Natural killer cell treated with Interleukin-12 subunit alpha and Interleukin-12 subunit beta and Interleukin-15 and Interleukin-18, amount 100 ng/mL, for 72 hours (primary cell): ENCODE measurements around the gene CSF1. TPM values are rescaled to one million over a fixed set of nuclear protein-coding genes. Genes with fewer than 3 reads are reported as not detected.
"Not testable (repeated sequence)": the region's sequence is repeated elsewhere in the genome, so short reads cannot be mapped to it uniquely, and the experiment has no call there.

Experiments used
- ATAC-seq, 2 donors: fragments of 150-1000 bp; cut with Tn5 transposase in 1 of 2; sonication (Bioruptor Pico), chemical (Tn5 transposase) in 1 of 2; 2 replicates each; pipeline ENCODE4 v1.10.0; 2021
- DNase-seq: peaks from one replicate; pipeline ENCODE4 v3.0.0; 2022; ENCODE audit warnings: low spot score
- H3K27ac Mint-ChIP-seq, 2 donors: 1 replicate in 1 of 2; 2 replicates in 1 of 2; pipeline ENCODE4 v1.8.0; 2022; ENCODE audit warnings: mixed read lengths in 2 of 2, mild to moderate bottlenecking in 1 of 2, moderate library complexity in 1 of 2
- H3K27me3 Mint-ChIP-seq, 2 donors: 1 replicate in 1 of 2; 2 replicates in 1 of 2; pipeline ENCODE4 v1.8.0; 2022; ENCODE audit warnings: mixed read lengths in 2 of 2
- H3K36me3 Mint-ChIP-seq: one replicate; pipeline ENCODE4 v1.8.0; 2022; ENCODE audit warnings: mixed read lengths
- H3K4me1 Mint-ChIP-seq, 2 donors: 1 replicate in 1 of 2; 2 replicates in 1 of 2; pipeline ENCODE4 v1.8.0; 2022; ENCODE audit warnings: low read depth in 2 of 2, mixed read lengths in 2 of 2, mild to moderate bottlenecking in 1 of 2
- H3K4me3 Mint-ChIP-seq: one replicate; pipeline ENCODE4 v1.8.0; 2022; ENCODE audit warnings: mixed read lengths
- H3K9me3 Mint-ChIP-seq: 2 replicates; pipeline ENCODE4 v1.8.0; 2022; ENCODE audit warnings: mixed read lengths
- total RNA-seq, 2 donors: library from RNA; stranded (reverse); gene quantifications; one replicate each; pipeline ENCODE4 v1.2.3, GENCODE V29; 2022

Gene CSF1
- total RNA-seq, 2 donors from 2014 or later, result 5.6 to 24.1 TPM

DNA sequence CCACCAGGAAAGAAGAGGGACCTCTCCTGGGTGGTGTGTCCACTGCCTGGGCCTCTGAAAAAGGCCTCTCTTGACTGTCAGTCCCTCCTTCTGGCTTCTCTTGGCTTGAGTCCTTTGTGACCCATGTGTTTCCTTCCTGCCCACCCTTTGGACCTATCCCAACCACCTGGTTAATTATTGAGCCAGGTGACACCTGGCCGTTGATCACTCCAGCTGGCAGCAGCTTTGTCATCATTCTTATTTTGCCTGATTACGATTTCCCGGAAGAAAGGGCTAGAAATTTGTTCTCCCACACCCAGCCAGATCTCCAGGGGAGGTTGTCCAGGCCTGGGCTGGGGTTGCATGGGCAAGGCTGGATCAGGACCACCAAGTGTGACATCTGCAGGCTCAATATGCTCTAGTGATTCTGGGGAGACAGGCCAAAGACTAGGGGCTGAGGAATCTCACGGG lies 24.8 kb downstream of the CSF1 start:
- ATAC-seq (no peak), DNase-seq (no peak)
- H3K9me3 Mint-ChIP-seq, result peaks cover 4% of the 10 kb centered on the region
- H3K27me3 Mint-ChIP-seq, result peaks cover 8 to 19% of the 10 kb centered on the region in 2 donors
- H3K4me3 Mint-ChIP-seq, result no peak overlapping the region
- peaks cover 11 to 15% of the 10 kb centered on the region in 2 donors for H3K4me1 Mint-ChIP-seq
- peaks cover 21% of the 10 kb centered on the region for H3K36me3 Mint-ChIP-seq
- H3K27ac Mint-ChIP-seq, result no peak overlapping the region

DNA sequence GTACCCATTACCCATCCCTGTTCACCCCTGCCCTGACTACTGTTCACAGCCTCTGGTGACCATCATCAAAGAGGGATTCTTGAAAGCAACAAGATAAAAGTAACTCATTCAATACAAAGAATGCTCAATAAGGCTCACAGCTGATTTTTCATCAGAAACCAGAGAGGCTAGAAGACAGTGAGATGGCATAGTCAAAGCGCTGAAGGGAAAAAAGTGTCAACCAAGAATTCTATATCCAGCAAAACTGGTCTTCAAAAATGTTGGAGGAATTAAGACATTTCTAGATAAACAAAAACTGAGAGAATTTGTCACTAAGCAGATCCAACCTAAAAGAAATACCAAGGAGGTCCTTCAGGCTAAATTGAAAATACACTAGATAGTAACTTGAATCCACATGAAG lies 27.1 kb downstream of the CSF1 start:
- DNase-seq (no peak), ATAC-seq (no peak)
- Mint-ChIP-seq H3K4me3 (no peak overlapping the region), H3K4me1 (peaks cover 11 to 15% of the 10 kb centered on the region in 2 donors), H3K27me3 (peaks cover 8 to 21% of the 10 kb centered on the region in 2 donors), H3K36me3 (peaks cover 21% of the 10 kb centered on the region), H3K27ac (no peak overlapping the region), H3K9me3 (peaks cover 4% of the 10 kb centered on the region)

DNA sequence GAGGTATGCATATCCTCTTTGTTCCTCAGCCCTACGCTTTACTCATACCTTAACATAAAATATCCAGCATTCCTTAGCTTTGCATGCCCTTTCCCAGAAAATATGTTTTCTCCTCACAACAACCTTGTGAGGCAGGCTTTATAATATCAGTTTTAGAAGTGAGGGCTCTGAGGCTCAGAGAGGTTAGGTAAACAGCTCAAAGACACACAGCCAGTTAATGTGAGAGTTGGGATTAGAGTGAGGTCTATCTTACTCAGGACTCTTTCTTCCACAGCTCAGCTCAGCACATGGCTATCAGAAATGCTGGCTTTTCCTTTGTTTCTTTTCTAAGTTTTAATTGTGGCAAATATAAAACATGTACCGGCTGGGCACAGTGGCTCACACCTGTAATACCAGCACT lies 27.9 kb downstream of the CSF1 start:
- peaks cover 21% of the 10 kb centered on the region for H3K36me3 Mint-ChIP-seq
- peaks cover 4% of the 10 kb centered on the region for H3K9me3 Mint-ChIP-seq
- peaks cover 8 to 24% of the 10 kb centered on the region in 2 donors for H3K27me3 Mint-ChIP-seq
- DNase-seq (no peak), ATAC-seq (no peak)
- H3K27ac Mint-ChIP-seq, result no peak overlapping the region
- H3K4me3 Mint-ChIP-seq, result no peak overlapping the region
- H3K4me1 Mint-ChIP-seq, result peaks cover 6 to 14% of the 10 kb centered on the region in 2 donors

DNA sequence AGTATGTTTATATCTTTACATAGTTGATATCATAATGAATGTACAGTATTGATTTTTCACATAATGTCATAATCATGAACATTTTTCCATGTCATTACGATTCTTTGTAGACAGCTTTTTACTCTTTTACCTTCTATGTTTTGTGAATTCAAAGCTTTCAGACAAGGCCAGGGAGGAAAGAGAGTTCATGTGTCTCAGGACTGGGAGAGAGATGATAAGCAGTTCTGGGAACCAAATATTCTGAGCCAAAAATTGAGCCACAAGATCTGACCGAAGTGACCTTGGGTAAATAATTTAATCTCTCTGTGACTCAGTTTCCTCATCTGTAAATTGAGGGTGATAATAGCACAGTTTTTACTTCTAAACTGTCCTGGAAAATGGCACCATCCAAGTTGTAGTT lies 31.8 kb downstream of the CSF1 start:
- ATAC-seq (no peak), DNase-seq (no peak)
- H3K27me3 Mint-ChIP-seq, result peaks cover 8 to 23% of the 10 kb centered on the region in 2 donors
- peaks cover 7 to 11% of the 10 kb centered on the region in 2 donors for H3K4me1 Mint-ChIP-seq
- peaks cover 12% of the 10 kb centered on the region for H3K36me3 Mint-ChIP-seq
- H3K4me3 Mint-ChIP-seq, result no peak overlapping the region
- no peaks in the 10 kb centered on the region for H3K9me3 Mint-ChIP-seq
- no peak overlapping the region for H3K27ac Mint-ChIP-seq

DNA sequence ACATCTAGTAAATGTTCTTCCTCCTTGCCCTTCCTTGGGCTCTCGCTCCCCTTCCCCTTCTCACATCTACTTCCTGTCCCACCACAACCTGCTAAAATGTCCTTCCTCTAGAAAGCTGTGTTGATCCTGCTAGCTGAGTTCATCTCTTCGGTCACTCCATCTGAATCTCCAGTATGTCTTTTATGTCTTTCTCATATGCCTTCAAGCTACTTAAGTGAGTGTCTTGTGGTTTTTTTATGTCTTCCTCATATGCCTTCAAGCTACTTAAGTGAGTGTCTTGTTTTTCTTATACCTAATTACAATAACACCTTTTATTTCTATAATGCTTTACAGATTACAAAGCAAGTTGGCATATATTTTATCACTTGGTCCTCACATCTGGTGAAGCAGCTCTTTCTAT lies 33.9 kb downstream of the CSF1 start:
- Mint-ChIP-seq H3K4me3 (no peak overlapping the region), H3K27ac (no peak overlapping the region), H3K36me3 (peaks cover 2% of the 10 kb centered on the region), H3K4me1 (peaks cover 7 to 11% of the 10 kb centered on the region in 2 donors), H3K27me3 (peaks cover 8 to 22% of the 10 kb centered on the region in 2 donors), H3K9me3 (no peaks in the 10 kb centered on the region)
- ATAC-seq, result no peak
- DNase-seq, result no peak

DNA sequence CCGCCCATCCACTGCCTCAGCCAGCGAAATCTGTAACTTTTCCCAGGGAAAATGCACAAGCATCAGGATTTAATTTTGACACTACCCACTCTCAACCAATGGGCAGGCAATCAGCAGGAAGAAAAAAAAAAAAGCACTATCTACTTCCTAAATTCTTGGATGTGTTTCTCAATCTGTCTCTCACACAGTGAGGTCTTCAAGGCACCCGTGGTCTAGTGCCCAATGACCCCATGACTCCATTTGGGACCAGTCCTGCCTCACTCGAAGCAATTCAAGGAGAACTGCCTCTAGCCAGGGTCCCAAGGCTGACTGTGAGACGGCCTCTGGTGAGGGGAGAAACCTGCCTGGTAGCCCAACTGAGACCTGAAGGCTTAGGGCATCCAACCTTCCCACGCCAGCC lies 35.9 kb downstream of the CSF1 start:
- H3K9me3 Mint-ChIP-seq, result no peaks in the 10 kb centered on the region
- ATAC-seq (no peak), DNase-seq (no peak)
- no peak overlapping the region for H3K4me3 Mint-ChIP-seq
- H3K27ac Mint-ChIP-seq, result no peak overlapping the region
- no peaks in the 10 kb centered on the region for H3K36me3 Mint-ChIP-seq
- peaks cover 7 to 11% of the 10 kb centered on the region in 2 donors for H3K4me1 Mint-ChIP-seq
- peaks cover 8 to 22% of the 10 kb centered on the region in 2 donors for H3K27me3 Mint-ChIP-seq

DNA sequence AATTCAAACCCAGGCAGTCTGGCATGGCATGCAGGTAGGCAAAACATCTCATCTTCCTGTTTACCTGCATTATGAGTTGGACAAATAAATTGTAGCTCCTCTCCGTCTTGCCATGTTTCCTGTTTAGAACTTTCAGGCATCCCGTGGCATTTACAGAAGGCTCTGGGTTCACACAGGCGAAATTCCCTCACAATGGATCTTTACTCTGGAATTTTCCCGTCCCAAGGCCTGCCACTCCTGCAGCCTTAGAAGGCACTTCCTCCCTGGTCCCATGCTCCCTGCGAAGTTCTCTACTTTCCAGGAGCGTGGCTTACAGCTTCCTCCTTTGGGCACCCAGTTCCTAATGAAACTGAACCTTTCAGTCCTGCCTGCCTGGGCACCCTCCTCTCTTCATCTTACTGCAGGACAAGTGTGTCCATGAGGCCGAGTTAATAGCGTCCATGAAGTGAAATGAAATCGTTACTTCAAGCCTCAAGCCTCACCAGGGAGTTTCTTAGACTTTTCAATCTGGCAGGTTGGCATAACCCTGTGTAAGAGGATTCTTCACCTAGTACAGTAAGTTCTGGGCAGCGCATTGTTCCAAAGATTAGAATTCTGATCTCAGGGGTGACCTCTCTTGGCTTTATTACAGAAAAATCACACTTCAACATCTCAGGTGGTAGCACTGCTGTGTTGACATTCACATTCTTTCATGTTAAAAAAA lies 37.1 kb downstream of the CSF1 start:
- Mint-ChIP-seq H3K4me1 (peaks cover 7 to 11% of the 10 kb centered on the region in 2 donors), H3K27me3 (peaks cover 8 to 20% of the 10 kb centered on the region in 2 donors), H3K9me3 (no peaks in the 10 kb centered on the region), H3K36me3 (no peaks in the 10 kb centered on the region), H3K4me3 (no peak overlapping the region), H3K27ac (no peak overlapping the region)
- DNase-seq, result no peak
- no peak for ATAC-seq

DNA sequence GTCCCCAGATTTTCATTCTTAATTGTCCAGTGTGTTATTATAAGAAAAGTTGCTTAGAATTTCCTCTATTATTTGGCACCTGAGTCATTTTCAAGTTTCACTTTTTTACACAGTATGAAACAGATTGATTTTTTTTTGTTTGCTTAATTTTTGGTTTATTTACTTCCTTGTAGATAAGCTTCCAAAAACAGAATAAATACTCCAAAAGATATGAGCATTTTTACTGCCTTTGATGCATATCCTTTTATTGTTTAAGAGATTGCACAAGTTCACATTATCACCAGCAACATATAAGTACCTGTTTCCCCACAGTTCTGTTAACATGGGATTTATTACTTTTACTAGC lies 37.6 kb downstream of the CSF1 start:
- no peaks in the 10 kb centered on the region for H3K9me3 Mint-ChIP-seq
- peaks cover 7 to 11% of the 10 kb centered on the region in 2 donors for H3K4me1 Mint-ChIP-seq
- no peak overlapping the region for H3K4me3 Mint-ChIP-seq
- H3K27ac Mint-ChIP-seq, result no peak overlapping the region
- ATAC-seq (no peak), DNase-seq (no peak)
- H3K36me3 Mint-ChIP-seq, result no peaks in the 10 kb centered on the region
- peaks cover 8 to 18% of the 10 kb centered on the region in 2 donors for H3K27me3 Mint-ChIP-seq

DNA sequence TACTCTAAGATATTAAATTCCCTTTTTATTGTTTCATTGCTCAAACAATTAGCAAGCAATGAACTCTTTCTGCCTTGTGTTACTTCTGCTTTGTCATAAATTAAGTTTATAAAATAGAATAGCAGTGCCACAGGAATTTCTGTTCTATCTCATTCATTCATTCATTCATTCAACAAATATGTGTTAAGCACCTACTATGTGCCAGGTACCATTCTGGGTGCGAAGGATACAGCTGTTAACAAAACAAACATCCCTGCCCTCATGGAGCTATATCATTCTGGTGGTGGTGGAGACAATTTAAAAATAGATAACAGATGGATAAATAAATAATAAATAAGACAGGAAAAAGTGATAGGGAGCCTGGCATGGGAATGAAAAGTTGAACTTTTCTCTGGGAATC lies 39.4 kb downstream of the CSF1 start:
- ATAC-seq (no peak), DNase-seq (no peak)
- H3K4me3 Mint-ChIP-seq, result no peak overlapping the region
- no peaks in the 10 kb centered on the region for H3K9me3 Mint-ChIP-seq
- H3K27ac Mint-ChIP-seq, result no peak overlapping the region
- H3K27me3 Mint-ChIP-seq, result peaks cover 8 to 15% of the 10 kb centered on the region in 2 donors
- H3K4me1 Mint-ChIP-seq, result peaks cover 0 to 5% of the 10 kb centered on the region in 2 donors
- no peaks in the 10 kb centered on the region for H3K36me3 Mint-ChIP-seq

DNA sequence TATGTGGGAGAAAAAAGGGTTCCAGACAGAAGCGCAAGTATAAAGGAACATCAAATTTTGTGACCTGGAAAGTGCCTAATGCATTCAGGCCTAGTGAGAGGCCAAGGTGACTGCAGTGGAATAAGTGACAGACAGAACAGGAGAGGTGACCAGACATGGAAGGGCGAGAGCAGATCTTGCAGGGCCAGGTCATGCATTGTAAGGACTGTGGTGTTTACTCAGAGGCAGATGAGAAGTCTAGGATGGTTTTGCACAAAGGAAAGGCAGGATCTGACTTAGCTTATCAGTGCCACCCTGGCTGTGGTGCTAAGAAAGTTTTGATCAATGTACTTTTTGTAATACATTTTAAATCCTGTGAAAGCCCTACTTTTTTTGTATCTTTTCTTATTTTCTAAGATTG lies 39.9 kb downstream of the CSF1 start:
- no peak overlapping the region for H3K4me3 Mint-ChIP-seq
- H3K27ac Mint-ChIP-seq, result no peak overlapping the region
- H3K9me3 Mint-ChIP-seq, result no peaks in the 10 kb centered on the region
- ATAC-seq (no peak), DNase-seq (no peak)
- no peaks in the 10 kb centered on the region for H3K36me3 Mint-ChIP-seq
- peaks cover 8 to 13% of the 10 kb centered on the region in 2 donors for H3K27me3 Mint-ChIP-seq
- H3K4me1 Mint-ChIP-seq, result peaks cover 0 to 3% of the 10 kb centered on the region in 2 donors

DNA sequence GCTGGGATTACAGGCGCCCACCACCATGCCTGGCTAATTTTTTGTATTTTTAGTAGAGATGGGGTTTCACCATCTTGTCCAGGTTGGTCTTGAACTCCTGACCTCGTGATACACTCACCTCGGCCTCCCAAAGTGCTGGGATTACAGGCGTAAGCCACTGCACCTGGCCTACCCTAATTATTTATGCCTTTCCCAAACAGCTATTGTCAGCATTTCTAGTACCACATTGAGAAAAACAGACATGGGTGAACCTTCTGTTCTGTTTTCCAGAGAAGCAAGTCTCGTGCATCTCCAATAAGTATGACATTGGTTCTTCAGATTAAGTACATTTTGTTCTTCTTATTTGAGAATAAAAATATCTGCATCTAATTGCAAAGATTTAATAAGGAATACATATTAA lies 40.9 kb downstream of the CSF1 start:
- not testable (repeated sequence) for H3K27me3 Mint-ChIP-seq, H3K4me3 Mint-ChIP-seq, DNase-seq, H3K9me3 Mint-ChIP-seq, H3K27ac Mint-ChIP-seq, ATAC-seq, H3K36me3 Mint-ChIP-seq, H3K4me1 Mint-ChIP-seq

DNA sequence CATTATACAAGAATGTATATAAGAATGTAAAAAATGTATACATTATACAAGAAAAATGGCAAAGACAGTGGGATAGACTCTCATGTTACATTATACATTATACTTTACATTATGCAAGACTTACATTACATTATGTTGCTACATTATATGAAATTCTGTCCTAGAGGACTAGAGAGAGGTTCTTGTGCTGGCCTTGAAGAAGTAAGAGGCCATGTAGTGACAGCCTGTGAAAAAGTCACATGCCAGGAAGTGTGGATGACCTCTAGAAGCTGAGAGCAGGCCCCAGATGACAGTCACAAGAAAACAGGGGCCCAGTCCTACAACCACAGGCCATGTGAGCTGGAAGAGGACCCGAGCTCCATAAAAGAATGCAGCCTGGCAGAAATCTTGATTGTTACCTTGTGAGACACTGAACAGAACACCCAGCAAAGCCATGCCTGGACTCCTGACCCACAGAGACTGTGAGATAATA lies 43.4 kb downstream of the CSF1 start:
- H3K9me3 Mint-ChIP-seq, result no peaks in the 10 kb centered on the region
- no peak overlapping the region for H3K4me3 Mint-ChIP-seq
- no peak for DNase-seq
- no peak for ATAC-seq
- peaks cover 5 to 18% of the 10 kb centered on the region in 2 donors for H3K27me3 Mint-ChIP-seq
- no peaks in the 10 kb centered on the region for H3K4me1 Mint-ChIP-seq
- H3K27ac Mint-ChIP-seq, result no peak overlapping the region
- H3K36me3 Mint-ChIP-seq, result no peaks in the 10 kb centered on the region

DNA sequence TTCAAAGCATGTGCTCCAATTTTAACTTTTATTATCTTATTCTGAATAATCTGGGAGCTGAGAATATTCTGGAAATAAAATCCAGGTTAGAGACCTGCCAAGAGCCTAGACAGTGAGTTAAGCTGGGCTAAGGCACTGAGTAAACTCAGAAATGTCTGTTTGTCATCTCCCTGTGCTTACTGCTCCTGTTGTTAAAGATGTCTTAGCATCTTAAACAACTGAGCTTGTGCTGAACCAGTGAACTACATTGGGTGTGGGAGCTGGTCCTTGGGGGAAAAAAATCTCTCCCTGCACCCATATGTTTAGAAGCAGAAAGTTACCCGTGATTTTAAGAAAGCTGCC lies 49.0 kb downstream of the CSF1 start:
- ATAC-seq (no peak), DNase-seq (no peak)
- peaks cover 26 to 46% of the 10 kb centered on the region in 2 donors for H3K27me3 Mint-ChIP-seq
- no peak overlapping the region for H3K4me3 Mint-ChIP-seq
- no peak overlapping the region for H3K27ac Mint-ChIP-seq
- H3K9me3 Mint-ChIP-seq, result no peaks in the 10 kb centered on the region
- H3K4me1 Mint-ChIP-seq, result no peaks in the 10 kb centered on the region
- no peaks in the 10 kb centered on the region for H3K36me3 Mint-ChIP-seq

DNA sequence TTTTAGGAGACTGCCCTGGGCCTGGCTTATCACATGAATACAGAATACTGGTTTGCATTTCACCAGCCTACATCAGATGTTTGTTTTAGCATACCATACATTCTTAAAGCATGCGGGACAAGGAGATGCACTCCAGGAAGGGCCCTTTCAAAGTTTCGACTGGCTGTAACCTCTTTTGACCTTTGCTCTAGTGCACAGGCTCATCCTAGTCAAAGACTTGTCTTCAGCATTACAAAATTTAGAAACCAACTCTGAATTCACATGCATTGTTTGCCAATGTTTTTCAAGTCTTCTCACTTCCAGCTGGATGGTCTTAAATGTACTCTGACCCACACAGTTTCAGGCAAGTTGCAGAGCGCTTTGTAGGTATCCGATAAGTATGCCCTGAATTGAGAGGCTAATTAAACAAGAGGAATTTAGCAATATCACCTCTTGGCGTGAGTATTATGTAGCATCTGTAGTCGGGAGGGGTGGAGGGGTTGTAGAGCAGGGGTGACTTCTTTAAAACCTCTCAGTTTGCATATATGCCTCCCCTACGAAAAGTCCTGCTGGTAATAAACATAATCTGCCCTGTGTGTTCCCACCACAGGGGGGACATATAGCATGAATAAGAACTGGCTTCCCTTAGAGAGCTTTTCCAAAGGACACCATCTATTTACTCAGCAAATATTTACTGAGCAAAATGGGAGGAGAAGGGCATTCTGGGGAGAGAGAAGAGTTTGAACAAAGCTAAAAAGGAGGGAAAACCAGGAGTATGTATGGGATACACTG lies 49.5 kb downstream of the CSF1 start:
- peaks cover 30 to 52% of the 10 kb centered on the region in 2 donors for H3K27me3 Mint-ChIP-seq
- H3K9me3 Mint-ChIP-seq, result no peaks in the 10 kb centered on the region
- no peak overlapping the region for H3K27ac Mint-ChIP-seq
- H3K4me1 Mint-ChIP-seq, result no peaks in the 10 kb centered on the region
- no peak overlapping the region for H3K4me3 Mint-ChIP-seq
- DNase-seq (no peak), ATAC-seq (no peak)
- H3K36me3 Mint-ChIP-seq, result no peaks in the 10 kb centered on the region
